WERI-Rb-1 (cell line): ENCODE measurements around the gene ASIC1.
A peak's percentile ranks its signal among the peaks of the same experiment; 100 is the strongest.

Experiments
- DNase-seq: peaks from one replicate; pipeline ENCODE4 v3.0.0-alpha.2; 2020
- H3K27ac ChIP-seq: fragments of 250-450 bp; sonication (Bioruptor Pico); 2 replicates; pipeline ENCODE4 v1.5.1; 2020; ENCODE audit warnings: mild to moderate bottlenecking, moderate library complexity
- H3K27me3 ChIP-seq: fragments of 250-450 bp; sonication (Bioruptor Pico); 2 replicates; pipeline ENCODE4 v1.5.1; 2021; ENCODE audit warnings: mild to moderate bottlenecking, low read depth, moderate library complexity; ENCODE audit not compliant: insufficient read depth, severe bottlenecking
- H3K36me3 ChIP-seq: fragments of 250-450 bp; sonication (Bioruptor Pico); 2 replicates; pipeline ENCODE4 v1.5.1; 2020; ENCODE audit warnings: mild to moderate bottlenecking, moderate library complexity
- H3K4me3 ChIP-seq: 2 replicates; pipeline ENCODE4 v1.5.1; 2011; ENCODE audit warnings: low read depth, mild to moderate bottlenecking, control low read depth, low read length
- H3K9me3 ChIP-seq: fragments of 250-450 bp; sonication (Bioruptor Pico); 2 replicates; pipeline ENCODE4 v1.5.1; 2021; ENCODE audit warnings: mild to moderate bottlenecking, moderate library complexity; ENCODE audit not compliant: severe bottlenecking
- TF ChIP-seq, protein P1 (sequence below): IDR thresholded peaks from 2 replicates; pipeline ENCODE4 v1.5.1; 2011; ENCODE audit warnings: low read depth, mild to moderate bottlenecking, control low read depth, inconsistent platforms, low read length

ASIC1 gene

DNA sequence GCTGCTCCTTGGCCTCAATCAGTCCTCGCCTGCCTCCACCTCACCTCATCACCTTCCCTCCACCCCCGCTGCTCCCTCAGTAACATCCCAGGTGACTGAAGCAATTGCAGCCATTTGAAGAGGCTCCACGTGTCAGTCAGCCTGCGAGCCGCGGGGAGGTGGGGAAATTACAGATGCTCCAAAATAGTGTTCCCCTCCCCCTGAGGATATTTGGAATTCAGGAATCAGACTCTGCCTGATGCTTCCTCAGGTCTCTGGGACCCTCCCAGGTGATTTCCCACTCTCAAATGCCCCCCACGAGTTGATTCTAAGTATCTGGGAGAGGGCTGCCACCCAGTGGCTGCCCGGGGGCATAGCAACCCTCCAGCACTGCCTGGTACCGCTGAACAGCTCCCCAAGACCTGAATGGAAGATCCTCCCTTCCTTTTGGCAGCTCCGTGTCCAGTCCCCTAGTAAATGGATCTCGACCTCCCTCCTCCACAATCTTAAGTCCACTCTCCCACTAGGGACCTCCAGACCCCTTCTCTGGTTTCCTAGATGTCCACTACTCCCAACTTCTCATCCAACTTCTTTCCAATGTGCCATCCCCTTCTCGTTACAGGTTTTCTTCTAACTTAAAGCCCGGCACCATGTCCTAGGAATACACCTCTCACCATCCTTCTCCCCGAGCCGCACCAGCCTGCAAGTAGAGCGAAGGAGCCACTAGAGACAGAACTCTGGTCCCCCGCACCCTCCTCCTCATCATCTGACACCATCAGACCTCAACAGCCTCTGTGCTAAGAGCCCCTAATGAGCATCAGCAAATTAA lies 1.4 kb upstream of the ASIC1 start:
- peak; percentile 68 for DNase-seq
- H3K27ac ChIP-seq, result no peak overlapping the region

DNA sequence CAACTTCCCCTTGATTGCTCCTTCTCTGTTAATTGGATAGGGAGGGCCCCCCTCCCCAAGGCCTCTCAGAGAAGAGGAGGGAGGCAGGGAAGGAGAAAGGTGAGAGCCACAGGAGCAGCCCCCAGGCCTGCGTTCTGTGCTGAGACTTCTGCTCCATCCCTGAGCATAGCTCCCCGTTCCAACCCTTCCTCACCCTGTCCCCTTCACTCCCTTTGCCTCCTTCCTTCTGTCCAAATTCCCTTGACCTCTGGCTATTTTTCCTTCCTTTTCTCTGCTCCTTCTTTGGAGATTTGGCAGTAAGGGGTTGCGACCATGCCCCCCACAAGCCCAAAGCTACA lies 788 bp upstream of the ASIC1 start:
- Histone ChIP-seq H3K27ac (no peak overlapping the region), H3K36me3 (peaks cover 15% of the 10 kb centered on the region), H3K9me3 (no peaks in the 10 kb centered on the region), H3K27me3 (no peaks in the 10 kb centered on the region), H3K4me3 (peak overlapping the region; percentile 69)
- DNase-seq, result no peak
- TF ChIP-seq, protein P1, sequence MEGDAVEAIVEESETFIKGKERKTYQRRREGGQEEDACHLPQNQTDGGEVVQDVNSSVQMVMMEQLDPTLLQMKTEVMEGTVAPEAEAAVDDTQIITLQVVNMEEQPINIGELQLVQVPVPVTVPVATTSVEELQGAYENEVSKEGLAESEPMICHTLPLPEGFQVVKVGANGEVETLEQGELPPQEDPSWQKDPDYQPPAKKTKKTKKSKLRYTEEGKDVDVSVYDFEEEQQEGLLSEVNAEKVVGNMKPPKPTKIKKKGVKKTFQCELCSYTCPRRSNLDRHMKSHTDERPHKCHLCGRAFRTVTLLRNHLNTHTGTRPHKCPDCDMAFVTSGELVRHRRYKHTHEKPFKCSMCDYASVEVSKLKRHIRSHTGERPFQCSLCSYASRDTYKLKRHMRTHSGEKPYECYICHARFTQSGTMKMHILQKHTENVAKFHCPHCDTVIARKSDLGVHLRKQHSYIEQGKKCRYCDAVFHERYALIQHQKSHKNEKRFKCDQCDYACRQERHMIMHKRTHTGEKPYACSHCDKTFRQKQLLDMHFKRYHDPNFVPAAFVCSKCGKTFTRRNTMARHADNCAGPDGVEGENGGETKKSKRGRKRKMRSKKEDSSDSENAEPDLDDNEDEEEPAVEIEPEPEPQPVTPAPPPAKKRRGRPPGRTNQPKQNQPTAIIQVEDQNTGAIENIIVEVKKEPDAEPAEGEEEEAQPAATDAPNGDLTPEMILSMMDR, result no peak

More for the DNA sequence above, 1.4 kb upstream of the ASIC1 start:
- no peaks in the 10 kb centered on the region for H3K9me3 ChIP-seq
- H3K4me3 ChIP-seq, result peak overlapping the region; percentile 9; the same call in 1 of the 2 replicates
- no peaks in the 10 kb centered on the region for H3K27me3 ChIP-seq
- TF ChIP-seq, protein P1, result peak; percentile 90
- peaks cover 9% of the 10 kb centered on the region for H3K36me3 ChIP-seq

DNA sequence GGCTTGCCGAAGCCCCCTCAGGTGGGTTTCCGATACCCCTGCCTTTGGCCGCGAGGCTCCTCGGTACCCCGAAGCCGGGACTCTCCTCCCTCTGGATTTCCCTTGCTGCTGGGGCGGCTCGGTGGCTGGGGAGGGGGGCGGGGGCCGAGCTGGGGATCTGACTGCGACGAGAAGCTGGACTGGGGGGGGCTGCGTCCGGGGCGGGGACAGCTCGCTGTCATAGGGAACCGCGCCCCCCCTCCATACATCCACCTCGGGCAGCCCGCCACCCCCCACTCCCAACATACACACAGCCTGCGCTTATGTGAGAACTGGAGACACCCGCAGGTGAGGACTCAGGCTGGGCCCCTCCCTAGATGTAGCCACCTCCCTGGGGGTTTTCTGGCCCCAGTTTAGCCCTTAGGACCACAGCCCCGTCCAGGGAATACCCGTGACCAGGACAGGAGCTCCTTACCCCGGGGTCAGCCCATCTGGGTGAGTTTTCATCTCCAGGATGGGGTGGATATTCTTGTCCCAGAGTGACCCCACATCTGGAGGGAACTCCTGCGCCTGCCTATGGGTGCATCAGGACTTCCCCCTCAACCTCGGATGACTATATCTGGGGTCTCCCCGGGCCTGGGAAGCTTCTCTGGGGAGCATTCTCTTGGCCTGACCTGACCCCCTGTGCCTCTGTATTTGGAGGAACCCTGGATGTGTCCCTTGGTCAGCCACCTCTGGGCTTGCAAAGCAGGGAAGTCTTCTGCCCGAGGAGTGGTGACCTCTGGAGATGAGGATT lies 687 bp downstream of the ASIC1 start:
- DNase-seq, result no peak
- H3K4me3 ChIP-seq, result peak overlapping the region; percentile 69
- H3K27me3 ChIP-seq, result no peaks in the 10 kb centered on the region

DNA sequence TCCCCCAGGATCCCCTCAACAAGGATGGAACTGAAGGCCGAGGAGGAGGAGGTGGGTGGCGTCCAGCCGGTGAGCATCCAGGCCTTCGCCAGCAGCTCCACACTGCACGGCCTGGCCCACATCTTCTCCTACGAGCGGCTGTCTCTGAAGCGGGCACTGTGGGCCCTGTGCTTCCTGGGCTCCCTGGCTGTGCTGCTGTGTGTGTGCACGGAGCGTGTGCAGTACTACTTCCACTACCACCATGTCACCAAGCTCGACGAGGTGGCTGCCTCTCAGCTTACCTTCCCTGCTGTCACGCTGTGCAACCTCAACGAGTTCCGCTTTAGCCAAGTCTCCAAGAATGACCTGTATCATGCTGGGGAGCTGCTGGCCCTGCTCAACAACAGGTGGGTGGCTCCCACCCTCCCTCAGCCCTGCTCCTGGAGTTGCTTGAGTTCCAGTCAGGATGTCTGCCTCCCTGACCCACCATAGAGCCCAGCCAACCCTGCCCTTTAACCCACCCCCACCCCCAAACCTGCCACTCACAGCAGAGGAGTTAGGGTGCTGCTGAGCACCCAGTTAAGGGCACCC lies 1.4 kb downstream of the ASIC1 start:
- TF ChIP-seq, protein P1, result no peak
- H3K9me3 ChIP-seq, result no peaks in the 10 kb centered on the region
- H3K27me3 ChIP-seq, result no peaks in the 10 kb centered on the region
- H3K27ac ChIP-seq, result no peak overlapping the region
- H3K36me3 ChIP-seq, result peaks cover 15% of the 10 kb centered on the region
- no peak for DNase-seq
- H3K4me3 ChIP-seq, result no peak overlapping the region

More for the DNA sequence above, 687 bp downstream of the ASIC1 start:
- Histone ChIP-seq H3K36me3 (peaks cover 15% of the 10 kb centered on the region), H3K9me3 (no peaks in the 10 kb centered on the region), H3K27ac (peak overlapping the region; percentile 64; the same call in 1 of the 2 replicates)
- TF ChIP-seq, protein P1, result no peak

DNA sequence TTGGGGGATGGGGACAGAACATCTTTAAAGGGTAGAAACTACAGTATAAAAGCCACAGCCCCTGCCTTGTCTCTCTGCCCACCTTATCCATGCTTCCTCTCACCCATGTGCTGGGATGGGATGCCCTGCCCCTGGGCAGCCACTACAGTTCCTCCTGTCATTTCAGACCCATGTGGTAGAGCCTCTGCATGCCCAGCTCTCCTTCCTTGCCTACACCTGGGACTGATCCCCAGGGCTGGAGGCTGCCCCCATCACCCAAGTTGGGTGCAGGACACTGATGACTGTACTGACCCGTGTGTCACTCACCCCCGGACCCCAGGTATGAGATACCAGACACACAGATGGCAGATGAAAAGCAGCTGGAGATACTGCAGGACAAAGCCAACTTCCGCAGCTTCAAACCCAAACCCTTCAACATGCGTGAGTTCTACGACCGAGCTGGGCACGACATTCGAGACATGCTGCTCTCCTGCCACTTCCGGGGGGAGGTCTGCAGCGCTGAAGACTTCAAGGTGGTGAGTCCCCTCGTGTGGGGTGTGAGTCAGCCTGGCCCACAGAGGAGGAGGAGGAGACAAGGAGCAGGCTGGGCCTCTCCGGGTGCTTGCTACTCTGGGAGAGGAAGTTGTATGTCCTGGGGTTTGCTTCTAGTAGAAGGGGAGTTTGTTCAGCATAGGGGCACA lies 2.2 kb downstream of the ASIC1 start:
- Histone ChIP-seq H3K36me3 (peaks cover 15% of the 10 kb centered on the region), H3K27ac (no peak overlapping the region), H3K4me3 (no peak overlapping the region), H3K9me3 (no peaks in the 10 kb centered on the region), H3K27me3 (no peaks in the 10 kb centered on the region)
- TF ChIP-seq, protein P1, result no peak
- DNase-seq, result no peak
